Keratinocyte (primary cell): ENCODE results near the gene SULT2B1.

Experiments used
- CTCF ChIP-seq, 3 experiments: IDR thresholded peaks in 1 of 3; conservative IDR thresholded peaks in 1 of 3; optimal IDR thresholded peaks in 1 of 3; 2 replicates in 2 of 3; 3 replicates in 1 of 3; pipeline versions ENCODE3 to v1.5.1; 2011; ENCODE audit warnings: low read length in 3 of 3, mild to moderate bottlenecking in 3 of 3, moderate library complexity in 2 of 3, control low read depth in 1 of 3, inconsistent platforms in 1 of 3; ENCODE audit not compliant: insufficient read depth in 2 of 3; ENCODE audit errors: extremely low read depth in 1 of 3
- EZH2 ChIP-seq: IDR thresholded peaks from one replicate; pipeline ENCODE4 v1.6.1; 2012; ENCODE audit warnings: inconsistent platforms, mild to moderate bottlenecking, low read length, moderate library complexity

- TF ChIP-seq CTCF (optimal IDR thresholded peaks at IDR 0.05 in 1 of 3, IDR thresholded peaks at IDR 0.05 in 1 of 3, conservative IDR thresholded peaks at IDR 0.05 in 1 of 3; ENCODE audit: extremely low read depth in 1 of 3, insufficient read depth in 2 of 3, low read length in 3 of 3) (no peak), EZH2 (no peak)
Observed at GRCh38 chr19:48524221-48524620, 27.8 kb upstream of the SULT2B1 start.
